HepG2 (cell line): ENCODE results near the gene GPC6.

Experiments
- FOSL1 ChIP-seq: sonication (generic); formaldehyde crosslinking; IDR thresholded peaks from 2 replicates; pipeline ENCODE4 v1.9.0; 2021; ENCODE audit warnings: missing genetic modification reagents, borderline replicate concordance
- SIN3B ChIP-seq: fragments of 150-350 bp; IDR thresholded peaks from 2 replicates; pipeline ENCODE4 v1.6.1; 2014; ENCODE audit warnings: low read length
- TF ChIP-seq, protein P1 (sequence below): sonication (generic); formaldehyde crosslinking; IDR thresholded peaks from 2 replicates; pipeline ENCODE4 v1.5.0; 2020; ENCODE audit warnings: missing genetic modification reagents, mild to moderate bottlenecking, borderline replicate concordance

DNA sequence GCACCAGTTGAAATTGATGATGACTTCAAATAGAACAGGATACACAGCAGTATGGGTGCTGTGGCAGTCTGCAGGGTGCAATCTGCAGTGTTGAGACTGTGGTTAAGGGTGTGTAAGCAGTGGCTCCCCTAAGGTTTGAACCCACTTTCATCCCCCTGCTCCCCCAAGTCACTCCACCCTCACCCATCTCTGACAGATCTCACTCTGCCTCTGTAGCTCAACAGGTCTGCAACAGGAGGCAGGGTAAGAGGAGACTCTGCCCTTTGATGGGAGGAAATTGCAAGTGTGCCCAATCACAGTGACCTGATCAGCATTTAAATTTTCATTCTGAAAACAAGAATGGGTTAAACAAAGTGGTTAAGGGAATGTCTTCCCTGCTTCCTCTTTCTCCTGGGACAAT is 1160.4 kb downstream of the GPC6 start:
- TF ChIP-seq, protein P1, sequence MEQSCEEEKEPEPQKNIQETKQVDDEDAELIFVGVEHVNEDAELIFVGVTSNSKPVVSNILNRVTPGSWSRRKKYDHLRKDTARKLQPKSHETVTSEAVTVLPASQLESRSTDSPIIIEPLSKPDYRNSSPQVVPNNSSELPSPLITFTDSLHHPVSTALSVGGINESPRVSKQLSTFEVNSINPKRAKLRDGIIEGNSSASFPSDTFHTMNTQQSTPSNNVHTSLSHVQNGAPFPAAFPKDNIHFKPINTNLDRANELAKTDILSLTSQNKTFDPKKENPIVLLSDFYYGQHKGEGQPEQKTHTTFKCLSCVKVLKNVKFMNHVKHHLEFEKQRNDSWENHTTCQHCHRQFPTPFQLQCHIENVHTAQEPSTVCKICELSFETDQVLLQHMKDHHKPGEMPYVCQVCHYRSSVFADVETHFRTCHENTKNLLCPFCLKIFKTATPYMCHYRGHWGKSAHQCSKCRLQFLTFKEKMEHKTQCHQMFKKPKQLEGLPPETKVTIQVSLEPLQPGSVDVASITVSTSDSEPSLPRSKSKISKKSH (CRISPR knock-in tag) = no peak
- TF ChIP-seq SIN3B (no peak), FOSL1 (CRISPR knock-in tag) (no peak)
